CD4-positive, alpha-beta T cell (primary cell): ENCODE data around the gene AUTS2. TPM values are rescaled to one million over a fixed set of nuclear protein-coding genes. Genes with fewer than 3 reads are reported as not detected.
A peak's percentile ranks its signal among the peaks of the same experiment; 100 is the strongest.

Experiments
- ATAC-seq: fragments of 200-7000 bp; cut with Tn5 transposase; one replicate; pipeline ENCODE4 v1.10.0; 2022; ENCODE audit warnings: mild to moderate bottlenecking; ENCODE audit not compliant: poor library complexity
- CTCF ChIA-PET: fragments of 350-600 bp; sonication (Branson Sonifier 250); formaldehyde crosslinking; loops from one replicate; lab custom pipeline; 2021; ENCODE audit warnings: antibody characterized with exemption, inconsistent platforms; lab: Charles Lee
- POLR2A ChIA-PET: fragments of 350-600 bp; sonication (Branson Sonifier 250); formaldehyde crosslinking; loops from one replicate; lab custom pipeline; 2021; ENCODE audit warnings: antibody characterized with exemption, inconsistent platforms; lab: Charles Lee
- DNase-seq, 14 experiments: peaks; one replicate each; pipeline ENCODE4 v3.0.0-alpha.2; 2013 to 2020; ENCODE audit warnings: mixed read lengths in 2 of 14
- H3K27ac ChIP-seq, 2 donors: one replicate each; pipeline versions ENCODE4 v1.5.1 to v1.7.0; 2013; ENCODE audit warnings: low read length in 2 of 2, low read depth in 1 of 2, mild to moderate bottlenecking in 1 of 2
- H3K27me3 ChIP-seq, 2 experiments: 1 replicate in 1 of 2; 2 replicates in 1 of 2; pipeline versions ENCODE4 v1.6.1 to v1.7.0; 2013; ENCODE audit warnings: low read length in 2 of 2, control low read depth in 1 of 2, mild to moderate bottlenecking in 1 of 2, moderate library complexity in 1 of 2; ENCODE audit not compliant: insufficient read depth in 2 of 2, control insufficient read depth in 1 of 2
- H3K36me3 ChIP-seq: one replicate; pipeline ENCODE4 v1.6.1; 2013; ENCODE audit warnings: low read length, control low read depth; ENCODE audit not compliant: insufficient read depth
- H3K4me1 ChIP-seq: one replicate; pipeline ENCODE4 v1.6.1; 2013; ENCODE audit warnings: low read length, control low read depth; ENCODE audit not compliant: insufficient read depth
- H3K4me3 ChIP-seq: one replicate; pipeline ENCODE4 v1.5.1; 2013; ENCODE audit warnings: mild to moderate bottlenecking, low read length, moderate library complexity
- H3K9me3 ChIP-seq, 2 experiments: 1 replicate in 1 of 2; 2 replicates in 1 of 2; pipeline versions ENCODE4 v1.6.1 to v1.7.0; 2013; ENCODE audit warnings: low read length in 2 of 2, mild to moderate bottlenecking in 2 of 2, control low read depth in 1 of 2, moderate library complexity in 1 of 2; ENCODE audit not compliant: control insufficient read depth in 1 of 2, insufficient read depth in 1 of 2
- H3K27ac Mint-ChIP-seq: one replicate; pipeline ENCODE4 v1.8.0; 2020; ENCODE audit warnings: mixed read lengths
- H3K27me3 Mint-ChIP-seq: one replicate; pipeline ENCODE4 v1.8.0; 2021; ENCODE audit warnings: mixed read lengths
- H3K36me3 Mint-ChIP-seq: one replicate; pipeline ENCODE4 v1.8.0; 2021; ENCODE audit warnings: low read depth, mixed read lengths
- H3K4me1 Mint-ChIP-seq: one replicate; pipeline ENCODE4 v1.8.0; 2021; ENCODE audit warnings: low read depth, mixed read lengths
- H3K4me3 Mint-ChIP-seq: one replicate; pipeline ENCODE4 v1.8.0; 2020; ENCODE audit warnings: mild to moderate bottlenecking, mixed read lengths
- H3K9me3 Mint-ChIP-seq: one replicate; pipeline ENCODE4 v1.8.0; 2020; ENCODE audit warnings: mixed read lengths
- intact Hi-C, 2 experiments: fragments of 100-400 bp; cut with DNase I in 1 of 2; cut with micrococcal nuclease in 1 of 2; formaldehyde crosslinking; loops; one replicate each; pipeline versions ENCODE4 v1.15.1 to v1.9.0; 2023 to 2025; cut with DNase I, micrococcal nuclease
- total RNA-seq, 174 experiments: library from RNA in 2 of 174; stranded (reverse) in 2 of 174; gene quantifications; one replicate each; pipeline ENCODE4 v1.2.3 and lab custom pipeline; 2021 to 2026
- TF ChIP-seq, protein P1 (sequence below): fragments of 200-600 bp; IDR thresholded peaks from one replicate; pipeline ENCODE4 v1.8.0; 2022; ENCODE audit warnings: antibody characterized with exemption, mild to moderate bottlenecking

AUTS2 gene
- total RNA-seq, 2 experiments from 2014 or later = 43.6 to 47.6 TPM

DNA sequence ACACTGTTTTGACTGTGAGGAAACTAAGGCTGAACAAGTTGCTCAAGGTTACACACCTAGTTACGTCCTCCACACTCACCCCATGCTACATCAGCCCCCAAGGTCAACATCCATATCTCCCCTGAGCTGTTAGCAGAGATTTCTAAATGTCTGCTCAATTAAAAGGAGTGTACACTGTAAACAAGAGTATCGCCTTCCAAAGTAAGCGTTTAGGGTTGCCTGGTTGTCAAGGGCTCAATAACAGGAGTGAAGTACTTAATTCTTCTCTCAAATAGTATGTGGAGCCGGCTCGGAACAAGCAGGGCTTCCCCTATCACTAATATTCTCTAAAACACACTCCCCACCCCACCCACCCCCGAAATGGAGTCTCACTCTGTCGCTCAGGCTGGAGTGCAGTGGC lies 1120.8 kb downstream of the AUTS2 start:
- no peak overlapping the region for H3K4me3 Mint-ChIP-seq
- H3K4me1 Mint-ChIP-seq = peaks cover 35% of the 10 kb centered on the region
- ChIA-PET POLR2A (no interaction called here), CTCF (no interaction called here)
- H3K27me3 Mint-ChIP-seq = no peaks in the 10 kb centered on the region
- Histone ChIP-seq H3K4me3 (no peak overlapping the region), H3K9me3 (peaks cover 0 to 3% of the 10 kb centered on the region in 2 experiments), H3K27ac (no peak overlapping the region), H3K4me1 (peaks cover 24% of the 10 kb centered on the region), H3K27me3 (no peaks in the 10 kb centered on the region), H3K36me3 (no peaks in the 10 kb centered on the region)
- intact Hi-C loops = no loop called here
- H3K9me3 Mint-ChIP-seq = peaks cover 8% of the 10 kb centered on the region
- DNase-seq = no peak
- TF ChIP-seq, protein P1, sequence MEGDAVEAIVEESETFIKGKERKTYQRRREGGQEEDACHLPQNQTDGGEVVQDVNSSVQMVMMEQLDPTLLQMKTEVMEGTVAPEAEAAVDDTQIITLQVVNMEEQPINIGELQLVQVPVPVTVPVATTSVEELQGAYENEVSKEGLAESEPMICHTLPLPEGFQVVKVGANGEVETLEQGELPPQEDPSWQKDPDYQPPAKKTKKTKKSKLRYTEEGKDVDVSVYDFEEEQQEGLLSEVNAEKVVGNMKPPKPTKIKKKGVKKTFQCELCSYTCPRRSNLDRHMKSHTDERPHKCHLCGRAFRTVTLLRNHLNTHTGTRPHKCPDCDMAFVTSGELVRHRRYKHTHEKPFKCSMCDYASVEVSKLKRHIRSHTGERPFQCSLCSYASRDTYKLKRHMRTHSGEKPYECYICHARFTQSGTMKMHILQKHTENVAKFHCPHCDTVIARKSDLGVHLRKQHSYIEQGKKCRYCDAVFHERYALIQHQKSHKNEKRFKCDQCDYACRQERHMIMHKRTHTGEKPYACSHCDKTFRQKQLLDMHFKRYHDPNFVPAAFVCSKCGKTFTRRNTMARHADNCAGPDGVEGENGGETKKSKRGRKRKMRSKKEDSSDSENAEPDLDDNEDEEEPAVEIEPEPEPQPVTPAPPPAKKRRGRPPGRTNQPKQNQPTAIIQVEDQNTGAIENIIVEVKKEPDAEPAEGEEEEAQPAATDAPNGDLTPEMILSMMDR = no peak
- no peak for ATAC-seq
- H3K36me3 Mint-ChIP-seq = no peaks in the 10 kb centered on the region
- H3K27ac Mint-ChIP-seq = no peak overlapping the region

DNA sequence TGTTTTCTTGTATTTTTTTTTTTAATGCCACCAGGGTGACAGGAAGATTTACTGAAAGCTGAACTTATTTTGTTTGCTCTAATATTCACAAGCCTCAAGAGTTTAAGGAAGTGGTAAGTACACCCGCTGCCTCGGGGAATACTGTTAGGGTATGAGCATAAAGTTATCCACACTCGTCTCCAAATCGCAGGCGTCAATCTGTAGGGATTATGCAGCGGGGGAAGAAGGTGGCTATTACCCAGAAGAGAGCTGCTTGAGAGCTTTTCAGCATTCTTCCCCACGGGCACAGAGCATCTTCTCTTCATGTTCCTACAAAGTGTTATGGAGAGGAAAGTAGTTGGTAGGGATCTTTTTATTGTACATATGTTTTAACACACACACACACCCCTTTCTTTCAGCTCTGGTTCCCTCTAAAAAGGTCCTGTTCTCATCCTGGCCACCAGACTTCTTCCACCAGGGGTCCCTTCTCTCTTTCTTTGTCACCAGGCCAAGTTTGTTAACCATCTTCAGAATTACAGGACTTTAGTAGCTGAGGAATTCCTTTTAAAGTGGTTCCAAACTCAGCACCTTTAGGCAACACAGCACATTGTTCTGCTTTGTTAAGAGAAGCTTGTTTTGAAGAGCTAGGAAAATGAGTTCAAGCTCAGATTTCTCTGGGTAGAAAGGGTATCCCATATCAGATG lies 1122.1 kb downstream of the AUTS2 start:
- peaks cover 24% of the 10 kb centered on the region for H3K4me1 ChIP-seq
- POLR2A ChIA-PET = interaction anchor here (1.1 kb wide), 1 partner anchor 30 kb away, joined by 3 read pairs; no protein-coding TSS in a partner anchor
- peak overlapping the region; percentile 2 for H3K27ac Mint-ChIP-seq
- H3K36me3 Mint-ChIP-seq = no peaks in the 10 kb centered on the region
- no peak overlapping the region for H3K27ac ChIP-seq
- intact Hi-C loops = no loop called here
- ATAC-seq = no peak
- no peaks in the 10 kb centered on the region for H3K36me3 ChIP-seq
- DNase-seq = no peak
- H3K27me3 ChIP-seq = no peaks in the 10 kb centered on the region
- CTCF ChIA-PET = no interaction called here
- peaks cover 0 to 3% of the 10 kb centered on the region in 2 experiments for H3K9me3 ChIP-seq
- peaks cover 30% of the 10 kb centered on the region for H3K4me1 Mint-ChIP-seq
- TF ChIP-seq, protein P1 = no peak
- H3K9me3 Mint-ChIP-seq = no peaks in the 10 kb centered on the region
- H3K4me3 Mint-ChIP-seq = no peak overlapping the region
- no peaks in the 10 kb centered on the region for H3K27me3 Mint-ChIP-seq
- H3K4me3 ChIP-seq = no peak overlapping the region

DNA sequence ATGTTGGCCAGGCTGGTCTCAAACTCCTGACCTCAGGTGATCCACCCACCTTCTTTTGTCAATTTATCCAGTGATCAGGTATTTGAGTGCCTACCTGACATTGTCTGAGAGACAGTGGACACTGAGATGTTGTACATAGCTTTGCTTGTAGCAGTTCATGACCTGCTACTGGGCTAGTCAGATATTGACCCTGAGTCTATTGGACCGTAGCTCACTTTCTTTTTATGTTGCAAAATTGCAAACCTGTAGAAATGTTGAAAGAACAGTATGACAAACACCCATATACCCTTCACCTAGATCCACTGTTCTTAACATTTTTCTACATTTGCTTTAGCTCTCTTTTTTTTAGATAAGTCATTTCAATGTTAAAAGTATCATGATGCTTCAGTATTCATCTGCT lies 1123.2 kb downstream of the AUTS2 start:
- H3K36me3 Mint-ChIP-seq = no peaks in the 10 kb centered on the region
- no peak overlapping the region for H3K27ac Mint-ChIP-seq

More for the DNA sequence above, 1123.2 kb downstream of the AUTS2 start:
- H3K9me3 Mint-ChIP-seq = no peaks in the 10 kb centered on the region
- CTCF ChIA-PET = interaction anchor here (0.6 kb wide), 1 partner anchor 18 kb away, joined by 5 read pairs; no protein-coding TSS in a partner anchor
- Histone ChIP-seq H3K9me3 (peaks cover 0 to 3% of the 10 kb centered on the region in 2 experiments), H3K27ac (no peak overlapping the region), H3K4me1 (peaks cover 24% of the 10 kb centered on the region), H3K4me3 (no peak overlapping the region), H3K27me3 (no peaks in the 10 kb centered on the region), H3K36me3 (no peaks in the 10 kb centered on the region)
- intact Hi-C loops = no loop called here
- ATAC-seq (no peak), DNase-seq (no peak)
- TF ChIP-seq, protein P1 = no peak
- POLR2A ChIA-PET = no interaction called here
- no peak overlapping the region for H3K4me3 Mint-ChIP-seq
- peaks cover 36% of the 10 kb centered on the region for H3K4me1 Mint-ChIP-seq
- H3K27me3 Mint-ChIP-seq = no peaks in the 10 kb centered on the region
